ENCODE data around the gene LAMP5.

Gene LAMP5, protein sequence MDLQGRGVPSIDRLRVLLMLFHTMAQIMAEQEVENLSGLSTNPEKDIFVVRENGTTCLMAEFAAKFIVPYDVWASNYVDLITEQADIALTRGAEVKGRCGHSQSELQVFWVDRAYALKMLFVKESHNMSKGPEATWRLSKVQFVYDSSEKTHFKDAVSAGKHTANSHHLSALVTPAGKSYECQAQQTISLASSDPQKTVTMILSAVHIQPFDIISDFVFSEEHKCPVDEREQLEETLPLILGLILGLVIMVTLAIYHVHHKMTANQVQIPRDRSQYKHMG

GRCh38 chr20:9514461-9515213, at the start of gene LAMP5:
Gene LAMP5, plus strand, starts transcription at chr20:9514590. Its CDS starts 263 bp downstream, at chr20:9514853.
- DNase-seq (ENCODE audit: low read depth): no peak

DNA sequence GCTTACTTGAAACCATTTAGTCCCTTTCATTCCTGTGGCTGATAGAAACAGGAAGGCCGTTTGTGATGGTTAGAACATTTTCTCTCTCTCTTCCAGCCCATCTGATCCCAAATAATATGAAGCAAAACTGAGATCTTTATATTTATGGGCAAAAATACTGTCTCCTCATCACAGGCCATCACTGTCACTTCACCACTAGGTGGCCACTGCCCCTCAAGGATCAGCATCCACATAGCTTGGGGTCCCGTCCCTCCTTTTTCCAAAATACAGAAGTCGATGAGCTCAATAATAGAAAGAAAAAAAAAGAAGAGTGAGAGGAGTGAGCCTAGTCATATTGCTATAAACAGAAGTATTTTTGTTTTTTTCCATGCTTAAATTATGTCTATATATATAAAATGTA, 46.4 kb upstream of the LAMP5 start:
- no peak for DNase-seq (ENCODE audit: low read depth)

- DNase-seq (ENCODE audit: low read depth): no peak
These were observed 39.5 kb upstream of the LAMP5 start for GRCh38 chr20:9474835-9475415.

DNA sequence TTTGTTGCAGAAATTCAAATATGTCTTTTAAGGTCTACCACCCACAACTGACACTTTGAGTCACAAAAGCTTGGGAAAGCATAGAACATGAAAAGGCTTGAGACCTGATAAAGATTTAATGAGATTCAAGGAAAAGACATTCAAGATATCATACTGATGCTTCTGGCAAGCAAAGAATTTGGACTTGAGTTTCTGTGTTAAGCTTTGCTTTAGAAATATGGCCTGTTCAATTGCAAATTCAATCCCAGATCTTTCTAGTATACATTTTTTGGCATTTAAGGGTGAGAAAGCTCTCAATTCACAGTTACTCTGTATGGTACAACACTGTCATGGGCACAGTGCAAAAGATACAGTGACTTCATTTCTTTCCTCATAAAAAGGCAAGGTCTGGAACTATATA, 38.9 kb upstream of the LAMP5 start:
- no peak for DNase-seq (ENCODE audit: low read depth)

DNA sequence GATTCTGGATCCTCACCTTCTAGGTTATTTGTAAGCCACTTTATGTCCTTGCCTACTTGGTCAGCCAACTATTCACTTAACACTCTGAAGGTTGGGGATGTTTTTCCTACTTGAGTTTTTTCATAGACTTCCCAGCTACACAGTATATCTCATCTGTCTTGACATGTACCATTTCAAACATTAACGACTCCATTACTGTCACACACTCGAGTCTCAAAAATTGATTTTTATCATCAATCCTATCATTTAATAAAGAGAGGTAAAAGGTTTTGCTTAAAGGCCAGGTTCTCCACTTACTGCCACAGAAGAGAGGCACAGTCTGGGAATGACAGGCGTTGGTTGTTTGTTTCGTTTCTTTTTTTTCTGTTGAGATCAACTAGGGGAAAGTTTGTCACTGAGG, 38.2 kb upstream of the LAMP5 start:
- no peak for DNase-seq (ENCODE audit: low read depth)

DNA sequence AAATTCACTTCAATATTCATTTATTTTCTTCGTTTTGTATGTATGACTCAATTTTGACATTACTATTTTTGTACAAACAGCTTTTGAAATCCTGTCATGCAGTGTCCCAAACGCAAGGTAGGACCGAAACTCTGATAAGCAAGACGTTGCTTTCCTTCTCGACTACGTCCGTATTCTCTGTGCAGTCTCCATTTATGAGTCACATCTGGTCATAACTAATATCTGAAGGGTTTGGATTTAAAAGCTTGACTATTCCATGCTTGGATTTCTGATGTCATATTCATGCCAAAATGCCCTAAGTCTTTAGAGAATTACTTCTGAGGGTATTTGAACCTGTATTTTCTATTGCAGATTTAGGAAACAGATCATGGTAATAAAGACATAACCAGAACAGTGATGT, 37.8 kb upstream of the LAMP5 start:
- DNase-seq (ENCODE audit: low read depth): no peak

- no peak for DNase-seq (ENCODE audit: low read depth)
These were observed 35.6 kb upstream of the LAMP5 start for GRCh38 chr20:9478771-9479170.

- no peak for DNase-seq (ENCODE audit: low read depth)
These were observed 34.3 kb upstream of the LAMP5 start for GRCh38 chr20:9480066-9480465.

DNA sequence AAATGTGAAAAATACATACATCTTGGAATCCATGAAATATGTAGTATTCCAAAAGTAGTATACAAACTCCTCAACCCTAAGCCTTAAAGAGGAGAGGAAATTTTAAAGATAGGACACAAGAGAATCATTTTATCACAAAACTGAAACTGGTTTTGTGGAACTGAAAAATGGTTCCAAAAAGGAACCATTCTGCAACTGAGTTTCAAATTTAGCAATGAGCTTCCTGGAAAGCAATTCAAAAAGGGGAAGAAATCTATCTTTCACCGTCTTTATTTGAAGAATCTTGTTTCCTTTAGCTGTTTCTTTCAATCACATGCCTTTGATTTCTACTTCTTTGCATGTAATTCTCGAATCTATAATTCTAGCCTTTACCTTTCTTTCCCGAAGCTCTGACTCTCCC, 32.2 kb upstream of the LAMP5 start:
- no peak for DNase-seq (ENCODE audit: low read depth)

GRCh38 chr20:9483131-9483530, 31.3 kb upstream of the LAMP5 start:
- DNase-seq (ENCODE audit: low read depth): no peak

- no peak for DNase-seq (ENCODE audit: low read depth)
These were observed 28.6 kb upstream of the LAMP5 start for GRCh38 chr20:9485614-9486340.

GRCh38 chr20:9487231-9487630, 27.2 kb upstream of the LAMP5 start:
- no peak for DNase-seq (ENCODE audit: low read depth)

DNA sequence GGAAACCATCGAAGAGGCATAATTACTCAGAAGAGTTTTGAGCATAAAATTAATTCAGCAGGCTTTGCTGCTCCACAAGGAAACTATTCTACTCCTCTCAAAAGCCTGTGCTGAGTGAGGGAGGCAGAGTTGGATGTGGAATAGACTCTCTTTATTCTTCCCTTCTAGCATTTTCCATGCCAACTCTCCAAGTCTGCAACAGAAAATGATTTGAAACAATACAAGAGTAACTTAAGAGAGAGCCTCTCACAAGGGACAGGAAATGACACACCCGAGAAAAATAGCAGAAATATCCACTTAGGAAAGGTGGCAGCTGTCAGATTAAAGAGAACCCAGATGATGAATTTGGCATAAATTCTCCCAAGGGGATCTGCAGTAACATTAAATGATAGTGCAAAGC, 26.3 kb upstream of the LAMP5 start:
- no peak for DNase-seq (ENCODE audit: low read depth)

- no peak for DNase-seq (ENCODE audit: low read depth)
These were observed 24.2 kb upstream of the LAMP5 start for GRCh38 chr20:9490161-9490560.

- DNase-seq (ENCODE audit: low read depth): no peak
These were observed 23.8 kb upstream of the LAMP5 start for GRCh38 chr20:9490631-9491030.

GRCh38 chr20:9491324-9491723, 23.1 kb upstream of the LAMP5 start:
- DNase-seq (ENCODE audit: low read depth): no peak

DNA sequence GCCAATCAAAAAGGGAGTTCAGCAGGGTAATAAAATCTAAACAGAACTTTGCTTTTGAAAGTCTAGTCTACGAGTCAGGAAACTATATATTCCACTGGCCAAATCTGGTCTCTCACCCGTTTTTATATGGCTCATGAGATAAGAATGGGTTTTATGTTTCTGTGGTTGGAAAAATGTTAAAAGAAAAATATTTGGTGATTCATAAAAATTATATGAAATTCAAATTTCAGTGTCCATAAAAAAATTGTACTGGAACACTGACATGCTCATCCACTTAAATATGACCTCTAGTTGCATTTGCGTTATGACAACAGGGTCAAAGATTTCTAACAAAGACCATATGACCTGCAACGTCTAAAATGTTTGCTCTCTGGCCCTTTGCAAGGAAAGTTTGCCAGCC, 22.3 kb upstream of the LAMP5 start:
- DNase-seq (ENCODE audit: low read depth): no peak

- DNase-seq (ENCODE audit: low read depth): no peak
These were observed 20.6 kb upstream of the LAMP5 start for GRCh38 chr20:9493803-9494202.

GRCh38 chr20:9495701-9496100, 18.7 kb upstream of the LAMP5 start:
- no peak for DNase-seq (ENCODE audit: low read depth)

DNA sequence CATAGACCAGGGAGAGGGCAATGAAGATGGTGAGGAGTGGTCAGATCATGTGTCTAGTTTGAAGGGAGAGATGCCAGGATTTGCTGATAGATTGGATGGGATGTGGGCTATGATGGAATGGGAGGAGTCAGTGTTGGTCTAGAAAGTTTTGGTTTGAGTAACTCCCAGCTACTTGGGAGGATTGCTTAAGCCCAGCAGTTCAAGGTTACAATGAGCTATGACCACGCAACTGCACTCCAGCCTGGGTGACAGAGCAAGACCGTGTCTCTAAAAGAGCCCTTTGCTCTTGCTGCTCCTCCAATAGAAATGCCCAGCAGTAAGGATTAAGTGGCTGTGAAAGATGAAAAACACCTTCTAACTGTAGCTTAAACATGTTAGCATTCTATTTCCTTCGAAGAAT, 18.2 kb upstream of the LAMP5 start:
- no peak for DNase-seq (ENCODE audit: low read depth)

GRCh38 chr20:9498322-9498721, 16.1 kb upstream of the LAMP5 start:
- DNase-seq (ENCODE audit: low read depth): no peak

DNA sequence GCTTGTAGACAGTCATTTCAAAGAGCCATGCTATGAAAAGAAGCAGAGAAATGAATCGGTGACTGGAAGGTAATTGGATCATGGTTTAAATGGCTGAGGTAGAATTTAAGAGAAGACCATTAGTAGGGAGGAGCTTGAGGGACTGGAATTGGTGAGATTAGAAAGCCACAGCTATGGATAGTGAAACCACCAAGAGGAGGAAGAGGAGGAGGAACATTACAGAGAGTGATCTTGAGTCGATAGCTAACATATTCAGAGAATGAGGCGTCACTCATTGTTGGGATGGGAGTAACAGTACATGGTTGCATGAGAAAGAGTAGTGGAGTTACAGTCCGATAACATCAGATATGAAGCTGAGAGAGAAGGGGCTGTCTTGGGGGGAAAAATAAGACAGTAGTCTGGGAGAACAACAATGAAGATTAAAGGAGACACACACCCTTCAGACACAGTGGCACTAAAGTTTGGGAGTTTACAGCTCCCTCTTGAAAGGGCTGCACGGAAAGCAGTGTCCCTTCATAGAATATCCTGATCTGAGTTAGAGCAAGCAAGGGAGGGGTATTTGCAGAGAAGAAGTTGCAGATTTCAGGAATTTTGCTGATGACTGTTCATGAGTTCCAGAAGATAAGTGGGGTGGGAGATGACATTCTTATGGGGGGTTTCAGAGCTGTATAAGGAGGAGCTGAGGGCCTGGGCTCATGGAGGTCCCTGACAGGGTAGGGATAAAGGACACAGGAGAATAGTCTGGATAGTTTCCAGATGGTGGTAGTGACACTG, 15.1 kb upstream of the LAMP5 start:
- no peak for DNase-seq (ENCODE audit: low read depth)

All from stimulated activated CD8-positive, alpha-beta memory T cell treated with anti-CD3 and anti-CD28 coated beads, Interleukin-12 subunit alpha, Interleukin-12 subunit beta, amount 100 ng/mL, for 1 hour (primary cell).